ENCODE measurements around the gene COPS9. TPM values are rescaled to one million over a fixed set of nuclear protein-coding genes. Genes with fewer than 3 reads are reported as not detected.

Gene COPS9
- 100 to 1,000 TPM; 174 to 267 (median 250) TPM for total RNA-seq

- H3K36me3 ChIP-seq: no peaks in the 10 kb centered on the region
- intact Hi-C loops (cut with DNase I; ENCODE audit: low total_unique reads): no loop called here
- DNase-seq (ENCODE audit: low spot score in 2 of 2): peak; percentile 73 to 81
- TF ChIP-seq POLR2AphosphoS5 (IDR thresholded peaks at IDR 0.05): peak; percentile 54 to 72 (median 66)
- TF ChIP-seq POLR2A (IDR thresholded peaks at IDR 0.05): no peak
- H3K27me3 ChIP-seq: no peaks in the 10 kb centered on the region
- peak within 1 kb of the TSS; percentile 67 to 75 for H3K27ac ChIP-seq
- no peaks in the 10 kb centered on the region for H3K9me3 ChIP-seq
- H3K4me3 ChIP-seq: peak within 1 kb of the TSS; percentile 90 to 100 (median 97)
- peaks cover 4 to 14% of the 10 kb centered on the region in 2 donors for H3K4me1 ChIP-seq
Observed at GRCh38 chr2:240136013-240136670, at the start of gene COPS9. COPS9 (minus strand) TSS chr2:240136305; CDS start chr2:240136284, 21 bp downstream.

GRCh38 chr2:240184656-240185055, 48.6 kb upstream of the COPS9 start:
- Histone ChIP-seq H3K4me3 (no peak overlapping the region), H3K27me3 (peaks cover 0 to 20% of the 10 kb centered on the region in 2 donors), H3K4me1 (no peaks in the 10 kb centered on the region), H3K9me3 (peaks cover 0 to 13% of the 10 kb centered on the region in 2 donors), H3K36me3 (no peaks in the 10 kb centered on the region), H3K27ac (no peak overlapping the region)
- no peak for TF ChIP-seq CTCF (IDR thresholded peaks at IDR 0.05)
- TF ChIP-seq POLR2A (IDR thresholded peaks at IDR 0.05): no peak
- no peak for TF ChIP-seq POLR2AphosphoS5 (IDR thresholded peaks at IDR 0.05)
- no peak for DNase-seq (ENCODE audit: low spot score in 2 of 2)
- intact Hi-C loops (cut with DNase I; ENCODE audit: low total_unique reads): no loop called here

- Histone ChIP-seq H3K36me3 (no peaks in the 10 kb centered on the region), H3K4me1 (no peaks in the 10 kb centered on the region), H3K27ac (no peak overlapping the region), H3K9me3 (peaks cover 0 to 13% of the 10 kb centered on the region in 2 donors), H3K27me3 (peaks cover 0 to 24% of the 10 kb centered on the region in 2 donors), H3K4me3 (no peak overlapping the region)
- intact Hi-C loops (cut with DNase I; ENCODE audit: low total_unique reads): no loop called here
- TF ChIP-seq POLR2A (IDR thresholded peaks at IDR 0.05) (no peak), CTCF (IDR thresholded peaks at IDR 0.05) (no peak), POLR2AphosphoS5 (IDR thresholded peaks at IDR 0.05) (no peak)
- peak in 1 of 2 donors; percentile 49 for DNase-seq (ENCODE audit: low spot score in 2 of 2)
Observed at GRCh38 chr2:240183875-240184590, 47.9 kb upstream of the COPS9 start.

- no peak for TF ChIP-seq POLR2AphosphoS5 (IDR thresholded peaks at IDR 0.05)
- no peak for TF ChIP-seq CTCF (IDR thresholded peaks at IDR 0.05)
- no peak for TF ChIP-seq POLR2A (IDR thresholded peaks at IDR 0.05)
- no peaks in the 10 kb centered on the region for H3K36me3 ChIP-seq
- peaks cover 0 to 31% of the 10 kb centered on the region in 2 donors for H3K27me3 ChIP-seq
- H3K4me3 ChIP-seq: no peak overlapping the region
- DNase-seq (ENCODE audit: low spot score in 2 of 2): peak in 1 of 2 donors; percentile 38
- no peak overlapping the region for H3K27ac ChIP-seq
- no peaks in the 10 kb centered on the region for H3K4me1 ChIP-seq
- intact Hi-C loops (cut with DNase I; ENCODE audit: low total_unique reads): no loop called here
- H3K9me3 ChIP-seq: peaks cover 0 to 12% of the 10 kb centered on the region in 2 donors
Observed at GRCh38 chr2:240183006-240183874, 47.1 kb upstream of the COPS9 start.

- no peaks in the 10 kb centered on the region for H3K4me1 ChIP-seq
- H3K4me3 ChIP-seq: no peak overlapping the region
- H3K27me3 ChIP-seq: peaks cover 0 to 31% of the 10 kb centered on the region in 2 donors
- DNase-seq (ENCODE audit: low spot score in 2 of 2): peak in 1 of 2 donors; percentile 24
- peaks cover 0 to 4% of the 10 kb centered on the region in 2 donors for H3K9me3 ChIP-seq
- TF ChIP-seq CTCF (IDR thresholded peaks at IDR 0.05) (no peak), POLR2A (IDR thresholded peaks at IDR 0.05) (no peak), POLR2AphosphoS5 (IDR thresholded peaks at IDR 0.05) (no peak)
- H3K36me3 ChIP-seq: no peaks in the 10 kb centered on the region
- no peak overlapping the region for H3K27ac ChIP-seq
- intact Hi-C loops (cut with DNase I; ENCODE audit: low total_unique reads): no loop called here
Observed at GRCh38 chr2:240182476-240182875, 46.4 kb upstream of the COPS9 start.
